ENCODE measurements around the gene ITGBL1. TPM values are rescaled to one million over a fixed set of nuclear protein-coding genes. Genes with fewer than 3 reads are reported as not detected.
A peak's percentile ranks its signal among the peaks of the same experiment; 100 is the strongest.

Gene ITGBL1
- total and polyA plus RNA-seq, 2 of the 4 experiments (the other 2 are of a cell fraction) = 22.2 to 24.2 TPM

DNA sequence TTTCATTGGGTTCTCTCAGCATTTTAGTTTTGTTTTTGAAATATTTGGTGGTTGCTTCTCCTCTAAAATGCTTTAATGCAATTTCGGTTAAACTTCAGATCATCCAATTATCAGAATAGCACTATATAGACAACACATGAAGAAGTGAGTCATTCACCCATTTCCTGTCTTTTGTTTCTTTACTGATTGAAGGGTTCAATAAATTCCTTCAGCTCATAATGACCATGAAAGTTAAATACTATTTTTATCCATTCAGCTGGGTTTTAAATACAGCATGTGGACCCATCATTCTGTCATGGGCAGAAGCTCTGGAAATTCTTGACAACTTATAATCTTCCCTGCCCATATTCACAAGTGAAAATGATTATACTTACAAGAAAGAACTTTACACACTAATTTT lies 187.2 kb downstream of the ITGBL1 start:
- H4K8ac ChIP-seq (ENCODE audit: low read depth in 2 of 2, low read length in 2 of 2) = no peak overlapping the region
- CTCF ChIA-PET = no interaction called here
- no peak overlapping the region for H4K5ac ChIP-seq (ENCODE audit: low read depth, low read length)
- H3K23ac ChIP-seq (ENCODE audit: low read depth, low read length) = no peak overlapping the region
- DNase-seq (no peak), ATAC-seq (ENCODE audit: low read depth) (no peak)
- no CpG with 5 or more reads among the region's 1 CpG for WGBS, 2 experiments (ENCODE audit: extremely low coverage in 2 of 2, insufficient read length in 1 of 2)
- peak overlapping the region; percentile 1; the same call in 1 of the 2 replicates for H2BK20ac ChIP-seq (ENCODE audit: low read depth, low read length)
- peak overlapping the region; percentile 40; the same call in 1 of the 2 replicates for H3K14ac ChIP-seq (replicated peaks; ENCODE audit: low read depth, low read length)
- POLR2A ChIA-PET (ENCODE audit: unreplicated experiment) = no interaction called here
- H2AFZ ChIP-seq (replicated peaks; ENCODE audit: low read length, poor library complexity) = no peak overlapping the region
- no peak overlapping the region for H2BK5ac ChIP-seq (ENCODE audit: low read depth, low read length, poor library complexity, severe bottlenecking)
- dilution Hi-C loops (cut with HindIII; ENCODE audit: low sequenced_read_pairs, unreplicated experiment) = no loop called here
- no peaks in the 10 kb centered on the region for H4K20me1 ChIP-seq (ENCODE audit: insufficient read depth, low read length)
- H2BK120ac ChIP-seq (ENCODE audit: low read depth, low read length) = no peak overlapping the region; the same call in 1 of the 2 replicates
- in situ Hi-C loops (cut with MboI; ENCODE audit: low sequenced_read_pairs) = no loop called here
- no peaks in the 10 kb centered on the region for H3K27me3 ChIP-seq (ENCODE audit: control insufficient read depth, insufficient read depth, low read length)
- no peak for TF ChIP-seq MXI1 (IDR thresholded peaks at IDR 0.05; ENCODE audit: borderline replicate concordance, low read depth, low read length)
- no peak for TF ChIP-seq POLR2A (IDR thresholded peaks at IDR 0.05; ENCODE audit: low read depth, low read length)
- no peak for TF ChIP-seq RFX5 (IDR thresholded peaks at IDR 0.05; ENCODE audit: low read depth, low read length)
- TF ChIP-seq RAD21 (IDR thresholded peaks at IDR 0.05; ENCODE audit: low read length) = no peak
- no peak for TF ChIP-seq BHLHE40 (IDR thresholded peaks at IDR 0.05; ENCODE audit: low read depth, low read length)
- no peak for TF ChIP-seq MAZ (IDR thresholded peaks at IDR 0.05; ENCODE audit: borderline replicate concordance, low read depth, low read length)
- TF ChIP-seq, protein P1, sequence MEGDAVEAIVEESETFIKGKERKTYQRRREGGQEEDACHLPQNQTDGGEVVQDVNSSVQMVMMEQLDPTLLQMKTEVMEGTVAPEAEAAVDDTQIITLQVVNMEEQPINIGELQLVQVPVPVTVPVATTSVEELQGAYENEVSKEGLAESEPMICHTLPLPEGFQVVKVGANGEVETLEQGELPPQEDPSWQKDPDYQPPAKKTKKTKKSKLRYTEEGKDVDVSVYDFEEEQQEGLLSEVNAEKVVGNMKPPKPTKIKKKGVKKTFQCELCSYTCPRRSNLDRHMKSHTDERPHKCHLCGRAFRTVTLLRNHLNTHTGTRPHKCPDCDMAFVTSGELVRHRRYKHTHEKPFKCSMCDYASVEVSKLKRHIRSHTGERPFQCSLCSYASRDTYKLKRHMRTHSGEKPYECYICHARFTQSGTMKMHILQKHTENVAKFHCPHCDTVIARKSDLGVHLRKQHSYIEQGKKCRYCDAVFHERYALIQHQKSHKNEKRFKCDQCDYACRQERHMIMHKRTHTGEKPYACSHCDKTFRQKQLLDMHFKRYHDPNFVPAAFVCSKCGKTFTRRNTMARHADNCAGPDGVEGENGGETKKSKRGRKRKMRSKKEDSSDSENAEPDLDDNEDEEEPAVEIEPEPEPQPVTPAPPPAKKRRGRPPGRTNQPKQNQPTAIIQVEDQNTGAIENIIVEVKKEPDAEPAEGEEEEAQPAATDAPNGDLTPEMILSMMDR (conservative IDR thresholded peaks at IDR 0.05; ENCODE audit: low read depth, low read length) = no peak
- TF ChIP-seq MAFK (IDR thresholded peaks at IDR 0.05; ENCODE audit: low read depth, low read length) = no peak
- TF ChIP-seq, protein P2, sequence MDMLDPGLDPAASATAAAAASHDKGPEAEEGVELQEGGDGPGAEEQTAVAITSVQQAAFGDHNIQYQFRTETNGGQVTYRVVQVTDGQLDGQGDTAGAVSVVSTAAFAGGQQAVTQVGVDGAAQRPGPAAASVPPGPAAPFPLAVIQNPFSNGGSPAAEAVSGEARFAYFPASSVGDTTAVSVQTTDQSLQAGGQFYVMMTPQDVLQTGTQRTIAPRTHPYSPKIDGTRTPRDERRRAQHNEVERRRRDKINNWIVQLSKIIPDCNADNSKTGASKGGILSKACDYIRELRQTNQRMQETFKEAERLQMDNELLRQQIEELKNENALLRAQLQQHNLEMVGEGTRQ (IDR thresholded peaks at IDR 0.05; ENCODE audit: low read depth, low read length) = no peak
- no peak for TF ChIP-seq SMC3 (IDR thresholded peaks at IDR 0.05; ENCODE audit: low read depth, low read length)
- TF ChIP-seq RCOR1 (IDR thresholded peaks at IDR 0.05; ENCODE audit: insufficient replicate concordance, low read length) = no peak
- no TSS peak for BruUV-seq (replicated peaks)
- no peaks in the 10 kb centered on the region for H3K9me3 ChIP-seq (ENCODE audit: control insufficient read depth, insufficient read depth, low read length)
- no peaks in the 10 kb centered on the region for H3K79me1 ChIP-seq (ENCODE audit: low read depth in 1 of 2, low read length in 2 of 2)
- peak overlapping the region; percentile 9; the same call in 1 of the 2 replicates for H3K4ac ChIP-seq (ENCODE audit: low read depth, low read length)
- no peak overlapping the region for H2BK15ac ChIP-seq (ENCODE audit: low read depth, low read length)
- H3K9me1 ChIP-seq (ENCODE audit: insufficient read depth, low read length) = peaks cover 5% of the 10 kb centered on the region
- H3K27ac ChIP-seq (ENCODE audit: insufficient read depth, low read length) = no peak overlapping the region
- no peak overlapping the region for H2AK9ac ChIP-seq (replicated peaks; ENCODE audit: low read depth, low read length, poor library complexity)
- H2AK5ac ChIP-seq (ENCODE audit: low read depth, low read length) = no peak overlapping the region
- intact Hi-C loops (cut with micrococcal nuclease) = no loop called here
- no peak overlapping the region for H3K56ac ChIP-seq (ENCODE audit: extremely low read depth, insufficient read depth, low read length)
- H3K4me1 ChIP-seq (ENCODE audit: control insufficient read depth, insufficient read depth, low read length) = no peaks in the 10 kb centered on the region
- H3K9ac ChIP-seq (ENCODE audit: low read depth, low read length) = no peak overlapping the region
- H3K36me3 ChIP-seq (ENCODE audit: control insufficient read depth, insufficient read depth, low read length) = no peaks in the 10 kb centered on the region
- no peak overlapping the region for H4K91ac ChIP-seq (ENCODE audit: insufficient read depth, low read depth, low read length)
- H3K4me2 ChIP-seq (ENCODE audit: low read depth, low read length) = no peak overlapping the region
- no peak overlapping the region for H3K4me3 ChIP-seq (ENCODE audit: insufficient read depth, low read depth, low read length)
- H3K18ac ChIP-seq (ENCODE audit: low read depth, low read length) = peak overlapping the region; percentile 13; the same call in 1 of the 2 replicates

All from IMR-90 (cell line).